NCI-H2107 treated with DMSO at 0.1 percent for 48 hours (cell line): ENCODE measurements around the gene PHACTR4.
"Not testable (repeated sequence)": the region's sequence is repeated elsewhere in the genome, so short reads cannot be mapped to it uniquely, and the experiment has no call there.

Experiments
- DNase-seq: peaks from one replicate; lab custom pipeline; 2025; ENCODE audit not compliant: unreplicated experiment; lab: John Stamatoyannopoulos, UW

Gene PHACTR4

GRCh38 chr1:28370239-28371009, 884 bp downstream of the PHACTR4 start:
- DNase-seq = no peak

GRCh38 chr1:28371010-28371377, 1.5 kb downstream of the PHACTR4 start:
- DNase-seq = no peak

- not testable (repeated sequence) for DNase-seq
These were observed 3.9 kb downstream of the PHACTR4 start for GRCh38 chr1:28373450-28373849.

GRCh38 chr1:28374297-28374696, 4.8 kb downstream of the PHACTR4 start:
- DNase-seq = no peak

DNA sequence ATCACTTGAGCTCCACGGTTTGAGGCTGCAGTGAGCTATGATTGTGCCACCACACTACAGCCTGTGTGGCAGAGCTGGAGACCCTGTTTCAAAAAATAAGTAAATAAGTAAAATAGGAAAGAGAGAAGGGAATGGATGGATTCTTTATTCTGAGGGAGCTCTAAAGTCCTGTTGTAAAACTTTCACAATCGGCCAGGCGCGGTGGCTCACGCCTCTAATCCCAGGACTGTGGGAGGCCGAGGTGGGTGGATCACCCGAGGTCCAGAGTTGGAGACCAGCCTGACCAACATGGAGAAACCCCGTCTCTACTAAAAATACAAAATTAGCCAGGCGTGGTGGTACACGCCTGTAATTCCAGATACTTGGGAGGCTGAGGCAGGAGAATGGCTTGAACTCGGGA, 6.1 kb downstream of the PHACTR4 start:
- DNase-seq = not testable (repeated sequence)

DNA sequence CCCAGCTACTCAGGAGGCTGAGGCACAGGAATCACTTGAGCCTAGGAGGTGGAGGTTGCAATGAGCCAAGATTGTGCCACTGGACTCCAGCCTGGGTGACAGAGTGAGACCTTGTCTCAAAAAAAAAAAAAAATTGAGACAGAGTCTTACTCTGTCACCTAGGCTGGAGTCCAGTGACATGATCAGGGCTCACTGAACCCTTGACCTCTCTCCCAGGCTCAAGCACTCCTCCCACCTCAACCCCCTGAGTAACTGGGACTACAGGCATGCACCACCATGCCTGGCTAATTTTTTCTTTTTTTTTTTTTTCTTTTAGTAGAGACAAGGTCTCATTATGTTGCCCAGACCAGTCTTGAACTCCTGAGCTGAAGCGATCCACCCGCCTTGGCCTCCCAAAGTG, 6.7 kb downstream of the PHACTR4 start:
- DNase-seq = not testable (repeated sequence)

DNA sequence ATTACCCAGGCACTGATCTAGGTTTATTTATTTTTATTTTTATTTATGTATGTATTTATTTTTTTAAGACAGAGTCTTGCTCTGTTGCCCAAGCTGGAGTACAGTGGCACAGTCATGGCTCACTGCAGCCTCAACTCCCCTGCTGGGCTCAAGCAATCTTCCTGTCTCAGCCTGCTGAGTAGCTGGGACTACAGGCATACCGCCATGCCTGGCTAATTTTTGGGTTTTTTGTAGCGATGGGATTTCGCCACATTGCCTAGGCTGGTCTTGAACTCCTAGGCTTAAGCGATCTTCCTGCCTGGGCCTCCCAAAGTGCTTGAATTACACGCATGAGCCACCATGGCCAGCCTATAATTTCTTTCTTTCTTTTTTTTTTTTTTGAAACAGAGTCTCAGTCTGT, 9.4 kb downstream of the PHACTR4 start:
- no peak for DNase-seq

- DNase-seq = no peak
These were observed 10.9 kb downstream of the PHACTR4 start for GRCh38 chr1:28380394-28380793.

- not testable (repeated sequence) for DNase-seq
These were observed 14.2 kb downstream of the PHACTR4 start for GRCh38 chr1:28383785-28384184.

GRCh38 chr1:28392027-28392652, 22.6 kb downstream of the PHACTR4 start:
- DNase-seq = no peak

GRCh38 chr1:28394136-28394535, 24.6 kb downstream of the PHACTR4 start:
- no peak for DNase-seq

- DNase-seq = no peak
These were observed 25.6 kb downstream of the PHACTR4 start for GRCh38 chr1:28395181-28395580.

DNA sequence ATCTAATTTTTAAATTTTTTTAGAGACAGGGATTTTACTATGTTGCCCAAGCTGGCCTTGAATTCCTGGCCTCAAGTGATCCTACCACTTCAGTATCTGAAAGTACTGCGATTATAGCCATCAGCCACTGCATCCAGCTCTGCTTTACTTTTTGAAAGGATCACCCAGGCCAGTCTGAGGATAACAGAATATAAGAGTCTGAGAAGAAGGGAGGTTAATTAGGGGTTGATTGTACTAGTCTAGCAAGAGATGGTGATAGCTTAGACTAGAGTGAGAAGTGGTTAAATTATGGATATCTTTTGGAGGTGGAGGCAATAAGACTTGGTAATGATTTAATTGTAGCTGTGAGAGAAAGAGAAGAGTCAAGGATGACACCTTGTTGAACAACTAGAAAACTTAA, 32.2 kb downstream of the PHACTR4 start:
- no peak for DNase-seq

GRCh38 chr1:28409090-28409489, 39.5 kb downstream of the PHACTR4 start:
- DNase-seq = no peak

GRCh38 chr1:28411656-28412055, 42.1 kb downstream of the PHACTR4 start:
- DNase-seq = no peak

DNA sequence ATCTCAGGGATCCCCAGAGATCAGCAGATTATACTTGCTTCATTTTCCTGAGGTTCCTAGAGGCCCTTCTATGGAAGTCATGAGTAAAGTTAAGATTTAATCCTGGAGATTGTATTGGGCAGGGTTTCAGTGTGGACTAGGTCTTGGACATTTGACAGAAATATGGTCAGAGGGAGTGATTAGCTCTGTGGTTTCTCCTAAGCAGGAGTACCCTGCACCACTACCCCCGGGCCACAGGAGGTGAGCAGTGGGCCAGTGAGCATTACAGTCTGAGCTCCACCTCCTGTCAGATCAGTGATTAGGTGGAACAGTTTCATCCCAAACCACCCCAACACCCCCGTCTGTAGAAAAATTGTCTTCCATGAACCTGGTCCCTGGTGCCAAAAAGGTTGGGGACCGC, 43.2 kb downstream of the PHACTR4 start:
- no peak for DNase-seq

GRCh38 chr1:28416509-28417194, 47.1 kb downstream of the PHACTR4 start:
- DNase-seq = no peak

GRCh38 chr1:28417441-28417922, 47.9 kb downstream of the PHACTR4 start:
- DNase-seq = no peak

DNA sequence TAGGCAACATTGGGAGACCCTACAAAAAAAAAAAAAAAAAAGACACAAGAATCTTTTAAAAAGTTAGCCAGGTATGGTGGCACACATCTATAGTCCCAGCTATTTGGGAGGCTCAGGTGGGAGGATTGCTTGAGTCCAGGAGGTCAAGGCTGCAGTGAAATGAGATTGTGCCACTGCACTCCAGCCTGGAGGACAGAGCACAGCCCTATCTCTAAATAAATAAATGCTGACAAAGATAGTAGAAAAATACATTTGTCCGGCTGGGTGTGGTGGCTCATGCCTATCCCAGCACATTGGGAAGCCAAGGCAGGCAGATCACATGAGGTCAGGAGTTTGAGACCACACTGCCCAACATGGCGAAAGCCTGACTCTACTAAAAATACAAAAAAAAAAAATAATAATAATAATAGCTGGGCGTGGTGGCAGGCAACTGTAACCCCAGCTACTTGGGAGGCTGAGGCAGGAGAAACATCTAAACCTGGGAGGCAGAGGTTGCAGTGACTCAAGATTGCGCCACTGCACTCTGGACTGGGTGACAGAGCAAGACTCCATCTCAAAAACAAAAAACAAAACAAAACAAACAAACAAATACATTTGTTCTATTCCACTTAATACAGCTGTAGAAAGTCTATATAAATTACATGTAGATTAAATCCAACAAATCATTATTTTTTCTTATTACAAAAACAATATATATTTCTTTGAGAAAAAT, 48.5 kb downstream of the PHACTR4 start:
- DNase-seq = no peak

- no peak for DNase-seq
These were observed 52.2 kb downstream of the PHACTR4 start for GRCh38 chr1:28421744-28422143.

DNA sequence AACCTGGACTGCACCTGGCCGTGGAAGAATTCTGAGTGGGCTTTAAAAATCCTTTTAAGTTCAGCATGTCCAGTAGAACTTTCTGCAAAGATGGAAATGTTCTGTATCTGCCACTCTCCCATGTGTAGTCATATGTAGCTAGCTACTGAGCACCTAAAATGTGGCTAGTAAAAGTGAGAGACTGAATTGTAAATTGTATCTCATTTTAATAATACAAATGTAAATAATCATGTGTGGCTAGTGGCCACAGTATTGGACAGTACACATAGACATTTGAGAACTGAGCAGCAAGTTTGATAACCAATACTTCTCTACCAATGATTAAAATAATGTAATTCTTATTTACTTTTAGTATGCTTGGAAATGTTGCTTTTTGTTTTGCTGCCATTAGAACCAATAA, 57.3 kb downstream of the PHACTR4 start:
- no peak for DNase-seq
